Activated CD4-positive, alpha-beta T cell treated with anti-CD3 and anti-CD28 coated beads, Interleukin-2, amount 50 U/mL, for 48 hours (primary cell): ENCODE measurements around the gene ZNF710.

Experiments
- DNase-seq, 2 experiments: peaks; one replicate each; pipeline ENCODE4 v3.0.0-alpha.2; 2020

ZNF710 gene

GRCh38 chr15:89993349-89993748 is 7.8 kb upstream of the ZNF710 start:
- DNase-seq = no peak

GRCh38 chr15:89997079-89997478 is 4.0 kb upstream of the ZNF710 start:
- no peak for DNase-seq

GRCh38 chr15:89998141-89998661 is 2.9 kb upstream of the ZNF710 start:
- no peak for DNase-seq

GRCh38 chr15:89998923-89999675 is 2.0 kb upstream of the ZNF710 start:
- DNase-seq = no peak

- DNase-seq = no peak
These were observed 1.4 kb upstream of the ZNF710 start for GRCh38 chr15:89999676-90000185.

- peak in 1 of 2 experiments; percentile 16 for DNase-seq
These were observed 730 bp upstream of the ZNF710 start for GRCh38 chr15:90000186-90001001.

- DNase-seq = peak; percentile 70 to 75
These were observed 731 bp downstream of the ZNF710 start for GRCh38 chr15:90001683-90002427.

- peak; percentile 50 to 61 for DNase-seq
These were observed 1.3 kb downstream of the ZNF710 start for GRCh38 chr15:90002428-90002844.

- no peak for DNase-seq
These were observed 2.6 kb downstream of the ZNF710 start for GRCh38 chr15:90003736-90004135.

- no peak for DNase-seq
These were observed 3.1 kb downstream of the ZNF710 start for GRCh38 chr15:90004252-90004651.

GRCh38 chr15:90004671-90005070 is 3.5 kb downstream of the ZNF710 start:
- peak; percentile 58 to 69 for DNase-seq

GRCh38 chr15:90006217-90007075 is 5.3 kb downstream of the ZNF710 start:
- peak in 1 of 2 experiments; percentile 24 for DNase-seq

GRCh38 chr15:90007076-90007460 is 5.9 kb downstream of the ZNF710 start:
- no peak for DNase-seq

- DNase-seq = no peak
These were observed 7.5 kb downstream of the ZNF710 start for GRCh38 chr15:90008607-90009006.

GRCh38 chr15:90009301-90010022 is 8.3 kb downstream of the ZNF710 start:
- no peak for DNase-seq

GRCh38 chr15:90011705-90012104 is 10.6 kb downstream of the ZNF710 start:
- DNase-seq = no peak

- no peak for DNase-seq
These were observed 12.4 kb downstream of the ZNF710 start for GRCh38 chr15:90013503-90013937.

GRCh38 chr15:90015294-90015693 is 14.2 kb downstream of the ZNF710 start:
- no peak for DNase-seq

- no peak for DNase-seq
These were observed 14.6 kb downstream of the ZNF710 start for GRCh38 chr15:90015749-90016148.

- DNase-seq = no peak
These were observed 15.6 kb downstream of the ZNF710 start for GRCh38 chr15:90016721-90017120.

- no peak for DNase-seq
These were observed 17.2 kb downstream of the ZNF710 start for GRCh38 chr15:90018216-90018831.
